Measurements from ENCODE around the gene ATP2B3.

DNA sequence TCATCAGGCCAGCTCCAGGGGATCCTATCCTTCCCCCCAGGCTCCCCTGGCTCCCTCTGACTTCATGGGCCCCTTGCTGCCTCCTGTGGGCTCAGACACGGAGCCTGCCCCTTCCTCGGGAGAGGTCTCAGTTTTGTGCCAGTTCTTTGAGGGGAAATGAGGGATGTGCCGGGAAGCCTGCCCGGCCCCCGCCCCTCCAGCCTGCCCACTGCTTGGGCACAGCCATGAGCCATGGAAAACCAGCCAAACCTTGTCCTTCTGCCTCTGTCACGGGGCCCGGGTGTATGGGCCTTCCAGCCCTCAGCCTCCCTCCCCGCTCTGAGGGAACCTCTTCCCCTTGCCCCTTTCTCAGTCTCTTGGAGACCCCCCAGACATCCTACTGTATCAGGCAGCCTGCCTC, 15.9 kb upstream of the ATP2B3 start:
- TF ChIP-seq SPI1 (IDR thresholded peaks at IDR 0.05; ENCODE audit: low read depth, low read length) (no peak), POLR2A (IDR thresholded peaks at IDR 0.05; ENCODE audit: low read depth, low read length) (no peak), PAX5 (IDR thresholded peaks at IDR 0.05; ENCODE audit: insufficient read depth, low read length, severe bottlenecking) (no peak), TAF1 (IDR thresholded peaks at IDR 0.05; ENCODE audit: low read depth, low read length) (no peak), POLR2AphosphoS5 (IDR thresholded peaks at IDR 0.05; ENCODE audit: low read depth, low read length) (no peak), POU2F2 (IDR thresholded peaks at IDR 0.05; ENCODE audit: low read depth, low read length) (no peak)
